ENCODE measurements around the gene ACSF2. TPM values are rescaled to one million over a fixed set of nuclear protein-coding genes. Genes with fewer than 3 reads are reported as not detected.
A peak's percentile ranks its signal among the peaks of the same experiment; 100 is the strongest.

The ACSF2 gene
- total and polyA plus RNA-seq, 2 of the 13 experiments (the other 11 are each of a cell fraction or from before 2014, with no cell fraction given), result 87.3 to 109 TPM

GRCh38 chr17:50397111-50397918, 28.7 kb upstream of the ACSF2 start, which contains the start of gene LRRC59 (continued):
- TF ChIP-seq TFAP4 (IDR thresholded peaks at IDR 0.05; ENCODE audit: borderline replicate concordance, low read depth) (peak; percentile 70; the same call in 1 of the 2 replicates), ZNF235 (CRISPR knock-in tag; IDR thresholded peaks at IDR 0.05; ENCODE audit: borderline replicate concordance) (no peak; the same call in 1 of the 2 replicates), MZF1 (CRISPR knock-in tag; IDR thresholded peaks at IDR 0.05; ENCODE audit: borderline replicate concordance) (0 out of 2 replicates have a peak, but pooled peaks have one; percentile 45), ZBTB3 (CRISPR knock-in tag; IDR thresholded peaks at IDR 0.05; ENCODE audit: borderline replicate concordance, low read depth) (peak; percentile 94; the same call in 1 of the 2 replicates), FOXA3 (CRISPR knock-in tag; IDR thresholded peaks at IDR 0.05) (peak; percentile 91), NR2F2 (IDR thresholded peaks at IDR 0.05; ENCODE audit: borderline replicate concordance, low read depth) (no peak), ZNF12 (CRISPR knock-in tag; IDR thresholded peaks at IDR 0.05) (peak; percentile 89), NR2F6 (IDR thresholded peaks at IDR 0.05) (no peak), NR2F6 (CRISPR knock-in tag; IDR thresholded peaks at IDR 0.05) (peak; percentile 88; the same call in 1 of the 2 replicates), FOXP4 (CRISPR knock-in tag; IDR thresholded peaks at IDR 0.05) (peak; percentile 78), DZIP1 (CRISPR knock-in tag; IDR thresholded peaks at IDR 0.05) (peak; percentile 95), ZNF367 (CRISPR knock-in tag; IDR thresholded peaks at IDR 0.05; ENCODE audit: borderline replicate concordance) (no peak; the same call in 1 of the 2 replicates), TOPORS (CRISPR knock-in tag; IDR thresholded peaks at IDR 0.05) (peak; percentile 100), ZNF17 (CRISPR knock-in tag; IDR thresholded peaks at IDR 0.05) (no peak), SP2 (CRISPR knock-in tag; IDR thresholded peaks at IDR 0.05) (peak; percentile 77)
- TF ChIP-seq, protein P1, sequence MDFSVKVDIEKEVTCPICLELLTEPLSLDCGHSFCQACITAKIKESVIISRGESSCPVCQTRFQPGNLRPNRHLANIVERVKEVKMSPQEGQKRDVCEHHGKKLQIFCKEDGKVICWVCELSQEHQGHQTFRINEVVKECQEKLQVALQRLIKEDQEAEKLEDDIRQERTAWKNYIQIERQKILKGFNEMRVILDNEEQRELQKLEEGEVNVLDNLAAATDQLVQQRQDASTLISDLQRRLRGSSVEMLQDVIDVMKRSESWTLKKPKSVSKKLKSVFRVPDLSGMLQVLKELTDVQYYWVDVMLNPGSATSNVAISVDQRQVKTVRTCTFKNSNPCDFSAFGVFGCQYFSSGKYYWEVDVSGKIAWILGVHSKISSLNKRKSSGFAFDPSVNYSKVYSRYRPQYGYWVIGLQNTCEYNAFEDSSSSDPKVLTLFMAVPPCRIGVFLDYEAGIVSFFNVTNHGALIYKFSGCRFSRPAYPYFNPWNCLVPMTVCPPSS (IDR thresholded peaks at IDR 0.05), result no peak
- TF ChIP-seq, protein P2, sequence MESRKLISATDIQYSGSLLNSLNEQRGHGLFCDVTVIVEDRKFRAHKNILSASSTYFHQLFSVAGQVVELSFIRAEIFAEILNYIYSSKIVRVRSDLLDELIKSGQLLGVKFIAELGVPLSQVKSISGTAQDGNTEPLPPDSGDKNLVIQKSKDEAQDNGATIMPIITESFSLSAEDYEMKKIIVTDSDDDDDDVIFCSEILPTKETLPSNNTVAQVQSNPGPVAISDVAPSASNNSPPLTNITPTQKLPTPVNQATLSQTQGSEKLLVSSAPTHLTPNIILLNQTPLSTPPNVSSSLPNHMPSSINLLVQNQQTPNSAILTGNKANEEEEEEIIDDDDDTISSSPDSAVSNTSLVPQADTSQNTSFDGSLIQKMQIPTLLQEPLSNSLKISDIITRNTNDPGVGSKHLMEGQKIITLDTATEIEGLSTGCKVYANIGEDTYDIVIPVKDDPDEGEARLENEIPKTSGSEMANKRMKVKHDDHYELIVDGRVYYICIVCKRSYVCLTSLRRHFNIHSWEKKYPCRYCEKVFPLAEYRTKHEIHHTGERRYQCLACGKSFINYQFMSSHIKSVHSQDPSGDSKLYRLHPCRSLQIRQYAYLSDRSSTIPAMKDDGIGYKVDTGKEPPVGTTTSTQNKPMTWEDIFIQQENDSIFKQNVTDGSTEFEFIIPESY (CRISPR knock-in tag; IDR thresholded peaks at IDR 0.05), result peak; percentile 94
- TF ChIP-seq, protein P3, sequence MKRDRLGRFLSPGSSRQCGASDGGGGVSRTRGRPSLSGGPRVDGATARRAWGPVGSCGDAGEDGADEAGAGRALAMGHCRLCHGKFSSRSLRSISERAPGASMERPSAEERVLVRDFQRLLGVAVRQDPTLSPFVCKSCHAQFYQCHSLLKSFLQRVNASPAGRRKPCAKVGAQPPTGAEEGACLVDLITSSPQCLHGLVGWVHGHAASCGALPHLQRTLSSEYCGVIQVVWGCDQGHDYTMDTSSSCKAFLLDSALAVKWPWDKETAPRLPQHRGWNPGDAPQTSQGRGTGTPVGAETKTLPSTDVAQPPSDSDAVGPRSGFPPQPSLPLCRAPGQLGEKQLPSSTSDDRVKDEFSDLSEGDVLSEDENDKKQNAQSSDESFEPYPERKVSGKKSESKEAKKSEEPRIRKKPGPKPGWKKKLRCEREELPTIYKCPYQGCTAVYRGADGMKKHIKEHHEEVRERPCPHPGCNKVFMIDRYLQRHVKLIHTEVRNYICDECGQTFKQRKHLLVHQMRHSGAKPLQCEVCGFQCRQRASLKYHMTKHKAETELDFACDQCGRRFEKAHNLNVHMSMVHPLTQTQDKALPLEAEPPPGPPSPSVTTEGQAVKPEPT (CRISPR knock-in tag; IDR thresholded peaks at IDR 0.05; ENCODE audit: low read depth), result peak; percentile 85; the same call in 1 of the 2 replicates

Measured in HepG2 (cell line).